Measurements from ENCODE around the gene EBF3.
"Not testable (repeated sequence)": the region's sequence is repeated elsewhere in the genome, so short reads cannot be mapped to it uniquely, and the experiment has no call there.

EBF3 gene

DNA sequence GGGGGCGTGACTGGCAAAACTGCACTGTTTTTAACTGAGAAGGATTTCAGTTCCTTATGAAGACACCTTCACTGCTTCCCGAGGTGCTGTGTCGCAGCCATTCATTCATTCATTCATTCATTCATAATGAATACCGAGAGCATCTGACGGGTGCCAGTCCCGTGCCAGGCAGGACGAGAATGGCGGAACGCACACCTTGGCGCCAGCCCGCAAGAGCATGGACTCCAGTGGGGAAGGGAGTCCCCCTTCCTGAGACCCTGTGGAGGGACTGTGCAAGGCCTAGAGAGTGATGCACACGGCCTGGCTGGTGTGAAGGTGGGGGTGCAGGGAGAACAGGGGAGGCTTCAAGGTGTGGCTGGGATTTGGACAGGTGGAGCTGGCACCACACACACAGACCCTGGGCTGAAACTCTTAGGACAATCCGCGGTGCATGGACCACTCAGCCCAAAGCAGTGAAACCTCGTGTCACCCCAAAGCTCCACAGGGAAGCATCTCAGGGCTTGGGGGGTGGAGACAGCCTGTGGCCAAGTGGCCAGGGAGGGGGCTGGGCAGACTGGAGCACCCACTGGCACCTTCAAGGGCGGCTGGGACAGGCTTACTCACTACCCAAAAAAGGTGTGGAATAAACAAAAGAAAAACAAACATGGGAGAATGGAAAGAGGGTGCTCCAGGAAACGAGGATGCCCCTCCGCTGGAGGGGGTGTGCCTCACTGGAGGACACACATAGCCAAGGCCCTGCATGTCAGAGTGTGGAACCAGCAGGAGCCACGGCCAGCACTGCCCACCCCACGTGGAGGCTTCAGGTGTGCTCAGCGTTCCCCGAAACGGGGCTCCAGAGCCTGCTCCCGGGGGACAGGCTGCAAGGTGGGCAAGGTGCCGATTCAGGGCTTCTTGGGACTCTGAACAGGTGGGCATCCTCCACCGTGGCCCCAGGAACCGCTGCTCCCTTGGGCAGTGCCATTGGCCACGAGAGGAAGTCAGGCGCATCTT lies 37.7 kb downstream of the EBF3 start:
- DNase-seq: no peak

DNA sequence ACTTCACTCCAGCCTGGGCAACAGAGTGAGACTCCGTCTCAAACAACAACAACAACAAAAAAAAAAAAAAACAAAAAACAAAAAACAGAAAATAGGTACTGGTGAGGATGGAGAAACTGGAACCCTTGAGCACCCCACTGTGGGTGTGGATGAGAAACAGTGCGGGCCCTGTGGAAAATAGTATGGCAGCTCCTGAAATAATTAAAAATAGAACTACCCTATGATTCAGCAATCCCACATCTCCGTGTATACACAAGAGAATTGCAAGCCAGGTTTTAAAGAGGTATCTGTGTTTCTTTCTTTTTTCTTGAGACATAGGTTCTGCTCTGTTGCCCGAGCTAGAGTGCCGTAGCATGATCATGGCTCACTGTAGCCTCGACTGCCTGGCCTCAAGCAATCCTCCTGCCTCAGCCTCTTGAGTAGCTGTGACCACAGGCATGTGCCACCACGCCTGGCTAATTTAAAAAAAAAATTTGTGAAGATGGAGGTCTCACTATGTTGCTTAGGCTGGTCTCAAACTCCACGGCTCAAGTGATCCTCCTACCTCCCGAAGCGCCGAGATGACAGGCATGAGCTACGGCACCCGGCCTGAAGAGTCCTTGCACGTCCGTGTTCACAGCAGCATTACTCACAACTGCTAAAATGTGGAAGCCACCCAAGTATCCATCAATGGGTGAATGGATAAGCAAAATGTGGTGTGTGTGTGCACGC lies 39.5 kb downstream of the EBF3 start:
- no peak for DNase-seq

DNA sequence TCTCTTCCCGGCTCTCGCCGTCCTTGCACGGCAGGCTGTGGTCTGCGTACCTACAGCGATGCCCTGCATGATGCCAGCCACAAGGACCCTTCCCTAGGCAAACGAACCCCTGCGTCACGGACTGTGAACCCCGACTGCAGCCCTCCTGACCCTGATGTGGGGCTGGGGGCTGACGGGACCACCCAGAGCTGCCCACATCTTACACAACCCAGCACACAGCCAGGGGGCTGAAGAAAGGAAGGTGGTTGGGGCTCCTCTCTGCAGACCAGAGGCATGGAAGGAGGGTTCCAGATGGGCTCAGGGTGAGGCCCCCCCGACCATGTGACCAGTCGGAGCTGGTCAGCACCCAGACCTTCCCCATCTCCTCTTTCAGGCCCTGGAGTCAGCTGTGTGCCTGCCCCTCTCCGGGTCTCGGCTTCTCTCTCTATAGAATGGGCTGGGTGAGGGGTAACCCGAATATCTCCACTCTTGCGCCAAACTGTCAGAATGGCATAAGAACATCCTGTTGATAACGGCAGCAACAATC lies 41.4 kb downstream of the EBF3 start:
- DNase-seq: no peak

DNA sequence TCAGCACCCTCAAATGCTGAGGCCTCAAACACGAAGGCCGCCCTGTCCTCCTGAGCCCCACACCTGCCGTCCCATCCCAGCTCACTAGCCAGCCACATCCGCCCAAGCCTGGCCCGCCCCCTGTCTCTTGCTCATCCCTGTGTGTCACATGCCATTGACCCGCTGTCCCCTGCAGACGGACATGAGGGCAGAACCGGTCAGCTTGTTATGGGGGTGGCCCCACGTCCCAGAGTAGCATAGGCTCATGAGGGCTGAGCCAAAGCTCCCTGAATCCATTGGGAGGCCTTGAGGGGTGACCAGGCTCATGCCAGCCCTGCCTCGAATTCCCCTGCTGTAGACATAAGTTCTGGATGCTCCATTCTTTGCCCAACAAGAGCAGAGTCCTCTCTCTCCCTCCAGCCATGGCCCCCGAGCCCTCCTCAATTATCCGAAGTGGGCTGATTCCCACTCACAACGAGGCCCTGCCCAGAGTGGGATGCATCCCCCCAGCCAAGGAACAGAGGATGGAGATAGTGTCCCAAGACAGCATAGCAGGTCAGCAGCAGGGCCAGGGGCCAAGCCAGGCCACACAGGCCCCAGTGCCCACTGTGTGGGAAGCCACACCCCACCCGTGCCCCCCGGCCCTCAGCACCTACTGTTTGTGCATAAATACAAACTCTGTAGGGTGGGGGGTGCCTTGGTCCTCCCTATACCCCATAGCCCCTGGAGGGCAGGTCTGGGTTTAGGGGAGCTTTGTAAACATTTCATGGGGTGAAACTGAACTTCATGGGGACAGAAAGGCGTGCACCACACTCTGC lies 42.1 kb downstream of the EBF3 start:
- DNase-seq: no peak

DNA sequence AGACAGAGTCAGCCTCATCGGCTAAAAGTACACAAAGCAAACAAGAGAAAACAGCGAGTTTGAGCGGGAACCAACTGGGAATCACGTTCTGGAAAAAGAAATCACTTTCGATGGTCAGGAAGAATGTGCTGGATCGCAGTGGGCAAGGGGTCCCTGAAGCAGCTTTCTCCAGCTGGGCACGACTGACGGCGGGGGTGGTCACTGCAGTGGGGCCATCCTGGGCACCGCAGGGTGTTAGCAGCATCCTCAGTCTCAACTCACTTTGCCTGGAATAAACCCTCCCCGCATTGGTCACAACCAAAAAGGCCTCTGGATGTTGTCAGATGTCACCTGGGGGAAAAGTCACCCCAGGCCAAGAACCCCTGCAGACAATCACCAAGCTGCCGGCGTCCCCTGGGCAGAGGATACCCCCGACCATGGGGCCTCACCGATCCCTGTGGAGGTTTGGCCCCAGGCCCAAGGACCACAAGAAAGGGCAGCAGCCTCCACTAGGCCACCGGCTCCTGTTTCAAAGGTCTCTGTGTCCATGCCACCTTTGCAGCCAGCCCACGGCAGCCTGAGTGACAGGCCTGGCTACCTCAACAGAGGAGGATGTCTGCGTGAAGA lies 42.9 kb downstream of the EBF3 start:
- DNase-seq: no peak

DNA sequence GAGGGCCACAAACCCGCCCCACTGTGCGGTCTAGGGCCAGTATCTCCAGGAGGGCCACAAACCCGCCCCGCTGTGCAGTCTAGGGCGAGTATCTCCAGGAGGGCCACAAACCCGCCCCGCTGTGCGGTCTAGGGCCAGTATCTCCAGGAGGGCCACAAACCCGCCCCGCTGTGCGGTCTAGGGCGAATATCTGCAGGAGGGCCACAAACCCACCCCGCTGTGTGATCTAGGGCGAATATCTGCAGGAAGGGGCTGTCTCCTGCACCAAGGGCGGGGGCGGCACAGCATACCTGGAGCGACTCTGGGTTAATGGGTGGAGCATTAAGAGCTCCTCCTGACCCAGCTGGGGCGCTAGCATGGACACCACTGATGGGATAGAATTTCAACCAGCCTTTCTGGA lies 43.9 kb downstream of the EBF3 start:
- not testable (repeated sequence) for DNase-seq

DNA sequence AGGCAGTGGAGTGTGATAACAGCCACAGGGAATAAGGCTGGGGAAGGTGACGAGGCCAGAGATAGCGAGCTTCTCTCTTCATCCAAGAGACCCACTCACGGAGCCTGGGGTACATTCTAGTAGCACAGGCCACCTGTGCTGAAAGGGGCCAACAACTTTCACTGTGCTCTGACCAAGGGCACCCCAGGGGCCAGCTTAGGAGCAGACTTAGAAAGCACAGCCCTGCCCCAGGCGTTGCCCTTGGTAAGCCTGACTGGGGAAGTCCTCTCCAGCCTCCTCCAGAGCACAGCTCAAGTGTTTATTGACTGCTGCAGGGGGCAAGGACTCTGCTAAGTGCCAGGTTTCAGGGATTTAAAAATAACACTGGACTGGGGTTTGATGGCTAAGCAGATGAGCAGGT lies 44.7 kb downstream of the EBF3 start:
- no peak for DNase-seq

DNA sequence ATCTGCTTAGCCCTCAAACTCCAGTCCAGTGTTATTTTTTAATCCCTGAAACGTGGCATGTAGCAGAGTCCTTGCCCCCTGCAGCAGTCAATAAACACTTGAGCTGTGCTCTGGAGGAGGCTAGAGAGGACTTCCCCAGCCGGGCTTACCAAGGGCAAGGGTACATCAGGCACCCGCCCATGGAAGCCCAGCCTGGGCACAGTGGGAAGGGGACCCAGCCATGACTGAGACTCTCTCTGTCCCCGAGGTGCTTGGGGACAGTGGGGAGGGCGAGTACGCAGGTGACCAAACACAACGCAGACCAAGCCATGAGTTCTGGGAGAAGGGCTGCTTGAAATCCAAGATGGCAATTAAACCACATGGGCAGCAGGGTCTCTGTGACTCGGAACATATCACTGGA lies 45.2 kb downstream of the EBF3 start:
- no peak for DNase-seq

DNA sequence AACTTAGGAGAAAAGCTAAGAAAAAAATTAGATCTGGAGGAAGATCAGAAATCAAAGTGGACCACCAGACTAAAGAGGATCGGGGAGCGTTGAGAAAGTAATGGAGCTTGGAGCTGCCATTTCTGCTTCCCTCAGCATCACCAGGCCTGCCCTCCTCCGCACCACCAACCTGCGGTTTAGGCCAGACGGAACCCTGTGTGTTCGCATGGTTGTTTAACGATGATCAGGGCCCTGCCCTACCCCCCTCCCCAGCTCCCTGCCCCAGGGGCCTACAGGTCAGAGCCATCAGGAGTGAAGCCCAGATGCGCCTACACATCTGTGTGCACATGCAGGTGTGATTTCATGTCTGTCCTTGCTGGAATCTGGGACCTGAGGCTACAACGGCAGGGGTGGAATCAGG lies 45.7 kb downstream of the EBF3 start:
- DNase-seq: no peak

DNA sequence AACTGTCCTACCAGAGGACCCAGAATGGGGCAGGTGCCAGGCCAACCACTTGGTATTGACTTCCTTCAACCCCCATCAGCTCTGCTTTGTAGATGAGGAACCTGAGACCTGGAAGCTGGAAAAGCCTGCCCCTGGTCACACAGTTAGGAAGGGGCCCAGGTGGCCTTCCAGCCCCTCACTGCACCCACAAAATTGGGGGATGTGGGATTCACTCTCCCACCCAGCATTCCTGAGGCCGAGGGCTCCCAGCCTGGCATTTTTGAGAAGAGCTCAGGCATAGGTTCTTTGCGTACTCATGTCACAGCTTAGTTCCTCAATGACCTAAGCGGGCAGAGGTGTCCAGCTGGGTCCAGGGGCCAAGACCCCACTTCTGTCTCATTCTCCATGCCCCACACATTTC lies 46.1 kb downstream of the EBF3 start:
- no peak for DNase-seq

DNA sequence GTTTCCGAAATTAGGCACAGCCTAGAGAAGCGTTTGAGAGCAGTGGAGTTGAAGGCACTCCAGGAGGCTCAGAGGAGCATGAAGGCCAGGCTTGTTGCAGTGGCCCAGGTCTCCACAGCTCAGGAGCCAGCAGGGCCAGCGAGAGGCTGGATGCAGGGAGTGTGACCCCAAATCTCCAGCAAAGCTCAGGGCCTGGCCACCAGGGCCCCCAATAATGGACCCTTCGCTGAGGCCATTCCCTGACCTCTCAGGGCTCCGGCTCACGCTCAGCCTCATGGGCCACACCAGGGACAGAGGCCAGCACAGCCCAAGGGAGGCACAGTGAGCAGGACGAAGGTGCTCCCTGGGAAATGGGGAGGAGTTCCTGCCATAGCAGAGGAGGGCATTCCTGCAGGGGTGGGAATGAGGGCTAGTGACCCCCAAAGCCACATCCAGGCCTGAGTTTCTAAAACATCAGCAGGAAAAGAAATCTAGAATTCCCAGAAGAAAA lies 47.5 kb downstream of the EBF3 start:
- DNase-seq: no peak

DNA sequence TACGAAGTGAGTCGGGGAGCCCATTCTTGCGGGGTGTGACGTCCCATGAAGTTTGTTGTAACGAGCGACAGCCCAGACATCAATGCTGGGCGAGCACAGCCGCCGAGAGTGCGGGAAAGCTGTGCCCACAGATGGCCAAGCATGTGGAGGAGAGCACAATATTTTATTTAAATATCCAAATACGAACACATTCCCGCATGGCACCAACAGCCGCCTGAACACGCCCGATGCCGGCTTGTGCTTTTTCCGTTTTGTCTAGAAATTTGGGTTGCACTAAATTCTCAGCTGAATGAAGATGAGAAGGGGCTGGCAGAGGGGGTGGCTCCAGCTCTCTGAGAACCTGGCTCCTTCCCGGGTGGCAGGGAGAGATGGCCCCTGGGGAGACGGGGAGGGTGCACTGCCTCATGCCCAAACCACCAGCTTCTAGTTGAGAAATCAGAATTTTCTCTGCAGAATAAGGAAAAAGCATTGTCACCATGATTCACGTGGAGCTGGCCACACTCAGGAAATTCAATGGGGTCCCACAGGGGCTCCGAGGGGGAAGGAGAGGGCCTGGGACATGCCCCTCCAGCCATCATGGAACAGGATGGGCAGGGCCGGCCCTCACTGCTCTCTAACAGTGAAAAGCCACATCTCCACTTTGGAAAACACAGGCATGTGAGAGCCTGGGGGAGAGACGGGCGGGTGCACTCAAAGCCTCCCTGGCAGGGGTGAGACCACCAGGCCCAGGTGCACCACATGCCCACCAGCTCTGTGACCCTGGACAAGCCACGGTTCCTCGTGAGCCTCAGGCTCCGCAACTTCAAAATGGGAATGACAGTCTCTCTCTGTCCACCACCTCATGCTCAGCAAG lies 48.3 kb downstream of the EBF3 start:
- no peak for DNase-seq

DNA sequence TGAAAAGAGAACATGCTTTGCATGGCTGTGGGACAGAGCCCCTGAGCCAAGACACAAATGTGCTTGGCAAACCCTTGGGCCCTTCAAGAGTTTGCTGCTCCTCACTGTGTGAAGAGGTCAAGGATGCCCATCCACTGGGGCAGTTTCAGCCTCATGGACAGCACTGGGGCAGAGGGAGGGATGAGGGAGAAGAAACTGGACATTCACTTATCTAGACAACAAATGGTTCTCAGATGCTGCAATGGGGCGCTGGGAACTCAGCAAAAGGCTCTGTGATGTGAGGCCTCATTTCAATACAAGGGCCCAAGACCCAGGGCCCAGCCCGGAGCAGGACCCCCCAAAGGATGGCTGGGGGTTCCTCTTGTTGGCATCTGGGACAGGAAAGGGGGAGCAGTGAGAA lies 49.1 kb downstream of the EBF3 start:
- DNase-seq: no peak

DNA sequence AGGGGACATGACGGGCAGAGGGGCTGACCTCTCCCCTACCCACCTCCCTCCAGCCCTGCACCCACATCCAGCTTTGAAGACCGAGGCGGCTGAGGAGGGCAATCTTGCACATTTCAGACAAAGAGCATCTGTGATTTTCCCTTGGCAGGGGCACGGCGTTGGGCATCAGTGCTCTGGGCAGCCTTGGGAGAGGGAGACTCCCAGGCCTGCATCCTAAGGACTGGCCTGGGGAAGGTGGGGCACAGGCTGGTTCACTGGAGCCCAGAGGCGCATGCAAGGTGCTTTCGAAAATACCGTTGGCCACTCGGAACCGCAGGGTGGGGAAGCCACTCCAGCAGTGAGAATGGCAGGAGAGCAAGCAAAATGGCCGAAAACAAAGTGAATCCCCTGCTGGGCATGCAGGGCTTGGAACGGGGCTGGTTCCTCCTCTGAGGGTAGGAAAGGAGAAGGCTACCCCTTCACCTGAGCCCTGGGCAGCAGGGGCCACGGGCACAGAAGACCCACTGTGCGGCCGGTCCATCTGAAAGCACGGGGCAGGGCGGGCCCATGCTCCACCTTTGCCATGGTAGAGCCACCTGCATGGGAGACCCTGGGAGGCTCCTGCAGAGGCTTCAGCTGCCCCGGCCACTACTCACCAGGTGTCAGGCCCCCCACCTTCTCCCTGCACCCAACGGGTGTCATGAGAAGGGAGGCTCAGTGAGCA lies 49.8 kb downstream of the EBF3 start:
- DNase-seq: no peak

DNA sequence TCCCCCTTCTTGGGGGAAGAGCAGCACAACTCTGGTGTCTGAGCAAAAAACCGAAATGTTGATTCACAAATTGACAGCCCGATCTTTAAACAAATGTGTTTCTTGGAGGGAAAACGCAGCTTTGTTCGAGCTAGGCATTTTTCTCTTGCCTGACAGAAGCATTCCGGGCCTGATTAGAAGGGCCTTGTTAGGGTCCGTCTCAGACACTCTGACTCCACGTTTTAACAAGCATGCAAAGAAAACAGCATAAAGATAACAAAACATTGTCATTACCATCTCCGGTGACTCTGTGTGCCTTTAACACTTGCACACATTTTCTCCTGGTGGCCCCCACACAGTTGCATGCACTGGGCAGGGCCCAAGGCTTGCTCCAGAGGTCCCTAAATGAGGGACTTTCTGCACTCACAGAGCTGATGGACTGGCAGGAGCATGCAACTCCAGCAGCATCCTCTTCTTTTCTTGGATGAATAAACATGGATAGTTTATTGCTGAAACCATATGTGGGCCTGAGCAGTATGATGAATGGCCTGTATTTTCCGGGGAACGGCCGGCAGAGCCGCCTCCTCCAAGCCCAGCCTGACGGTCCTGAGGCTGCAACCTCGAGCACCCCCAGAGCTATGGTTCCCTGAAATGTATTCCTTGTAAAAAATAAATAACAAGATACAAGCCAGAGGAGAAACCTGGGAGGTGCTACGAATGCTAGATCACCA lies 50.9 kb downstream of the EBF3 start:
- no peak for DNase-seq

DNA sequence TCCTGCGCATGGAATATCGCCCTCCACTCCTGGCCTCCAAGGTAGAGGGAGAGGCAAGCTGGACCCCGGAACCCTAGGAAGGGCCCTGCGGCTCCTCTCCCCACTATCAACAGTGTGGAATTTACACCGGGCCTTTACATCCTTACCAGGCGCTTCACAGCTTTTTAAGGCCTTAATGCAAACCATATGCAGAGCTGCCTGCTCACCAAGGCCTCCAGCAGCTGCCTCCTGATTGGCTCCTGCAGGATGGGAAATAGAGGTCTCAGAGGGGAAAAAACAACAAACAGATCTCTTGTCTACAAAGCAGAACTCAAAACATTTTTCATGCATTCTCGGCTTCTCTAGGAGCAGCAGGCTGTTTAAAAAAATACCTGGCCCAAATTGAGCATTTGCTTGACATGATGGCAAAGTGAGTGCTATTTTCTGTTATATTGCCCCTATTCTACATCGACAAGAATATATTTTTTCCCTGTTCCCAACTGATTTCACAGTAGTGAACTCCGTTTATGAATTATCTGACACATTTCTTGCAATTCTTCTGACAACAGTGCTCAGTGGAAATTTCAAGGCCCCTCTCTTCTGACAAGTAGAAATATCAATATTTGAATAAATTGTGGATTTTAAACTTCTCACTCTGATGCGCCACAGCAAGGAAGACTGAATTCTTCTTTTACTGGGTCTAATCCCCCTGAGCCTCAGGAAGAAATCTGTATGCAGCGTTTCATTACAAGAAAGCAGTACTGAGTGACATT lies 51.7 kb downstream of the EBF3 start:
- no peak for DNase-seq

DNA sequence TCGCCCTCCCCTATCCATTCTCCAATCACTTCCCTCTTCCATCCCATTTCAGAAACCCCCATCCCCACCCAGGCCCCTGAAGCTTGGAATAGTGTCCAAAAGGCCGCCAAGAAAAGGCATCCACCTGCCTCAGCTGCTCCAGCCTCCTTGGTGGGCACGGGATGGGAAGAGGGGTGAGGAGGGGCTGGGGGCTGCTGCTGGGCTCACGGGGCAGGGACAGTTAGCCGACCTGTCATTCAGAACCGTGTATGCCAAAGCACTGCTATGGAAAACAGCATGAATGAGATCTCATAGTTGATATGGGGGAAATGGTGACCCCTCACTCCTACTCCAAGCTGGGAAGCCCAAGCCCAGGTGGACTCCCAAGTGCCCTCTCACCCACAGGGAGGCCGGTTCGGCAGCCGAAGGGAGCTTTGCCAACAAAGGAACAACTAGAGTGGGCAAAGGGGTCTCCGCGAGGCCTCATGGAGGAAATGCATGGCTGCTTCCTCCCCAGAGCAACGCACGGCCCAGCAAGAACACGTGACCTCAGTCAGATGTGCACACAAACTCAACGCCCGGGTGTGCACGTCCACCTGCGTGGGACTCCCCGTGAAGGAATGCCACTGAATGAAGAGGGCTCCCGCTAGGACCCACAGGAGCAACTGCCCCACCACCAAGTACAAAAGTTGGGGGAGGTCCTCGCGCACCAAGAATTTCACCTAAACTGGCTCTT lies 52.5 kb downstream of the EBF3 start:
- DNase-seq: no peak

DNA sequence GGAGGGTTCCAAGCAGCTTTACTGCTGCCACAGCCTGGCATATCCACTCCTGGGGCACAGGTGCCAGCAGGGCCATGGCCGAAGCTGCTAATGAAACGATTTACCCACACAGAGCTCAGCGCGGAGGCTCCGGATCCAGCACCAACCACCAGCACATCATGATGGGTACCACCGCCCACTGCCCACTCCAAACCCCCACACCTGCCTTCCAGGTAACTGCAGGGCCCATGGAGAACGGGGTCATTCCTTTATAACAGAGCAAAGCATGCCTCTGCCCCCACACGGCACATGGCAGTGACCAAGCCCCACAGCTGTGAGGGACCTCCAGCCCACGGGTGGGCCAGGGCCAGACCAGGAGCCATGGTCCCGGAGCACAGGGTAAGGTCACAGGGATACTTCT lies 53.2 kb downstream of the EBF3 start:
- DNase-seq: no peak

All from CD4-positive, alpha-beta T cell treated with Interleukin-1 beta for 1 hour (primary cell).